Thyroid gland (tissue), 4 donors: ENCODE measurements around the gene FNTB. TPM values are rescaled to one million over a fixed set of nuclear protein-coding genes. Genes with fewer than 3 reads are reported as not detected.

Experiments used
- DNase-seq, 2 donors: peaks; one replicate each; pipeline ENCODE4 v3.0.0-alpha.2; 2019
- H3K27ac ChIP-seq, 3 donors: fragments of 200-600 bp; sonication (generic); 1 replicate in 2 of 3; 2 replicates in 1 of 3; pipeline ENCODE4 v1.5.1; 2016 to 2019; ENCODE audit warnings: mild to moderate bottlenecking in 1 of 3, moderate library complexity in 1 of 3
- H3K27me3 ChIP-seq: fragments of 200-600 bp; sonication (generic); one replicate; pipeline ENCODE4 v1.5.1; 2019
- H3K36me3 ChIP-seq, 2 donors: fragments of 200-600 bp; sonication (generic); one replicate each; pipeline ENCODE4 v1.5.1; 2016 to 2019
- H3K4me1 ChIP-seq, 2 donors: fragments of 200-600 bp; sonication (generic); one replicate each; pipeline ENCODE4 v1.5.1; 2017 to 2019
- H3K4me3 ChIP-seq, 3 donors: fragments of 200-600 bp; sonication (generic); replicated peaks in 1 of 3; 1 replicate in 2 of 3; 2 replicates in 1 of 3; pipeline ENCODE4 v1.5.1; 2016; ENCODE audit warnings: mild to moderate bottlenecking in 1 of 3
- H3K9me3 ChIP-seq: fragments of 200-600 bp; sonication (generic); one replicate; pipeline ENCODE4 v1.5.1; 2017
- CTCF ChIP-seq, 6 experiments: fragments of 200-600 bp in 3 of 6; fragments of 450-650 bp in 3 of 6; sonication (generic) in 3 of 6; IDR thresholded peaks; one replicate each; pipeline ENCODE4 v1.5.1; 2016 to 2019; ENCODE audit warnings: antibody characterized with exemption in 6 of 6, mild to moderate bottlenecking in 2 of 6, inconsistent platforms in 1 of 6, moderate library complexity in 1 of 6
- POLR2A ChIP-seq, 2 donors: fragments of 450-650 bp; IDR thresholded peaks; one replicate each; pipeline ENCODE4 v1.6.1; 2017; ENCODE audit warnings: antibody characterized with exemption in 2 of 2, mild to moderate bottlenecking in 2 of 2, moderate library complexity in 1 of 2
- WGBS, 2 donors: methylation state at CpG; one replicate each; pipeline ENCODE4 v1.1.5; 2017; 5-methylcytosine and 5-hydroxymethylcytosine counted together
- intact Hi-C: fragments of 100-400 bp; cut with DNase I; formaldehyde crosslinking; loops from one replicate; pipeline ENCODE4 v1.15.1; 2023
- total RNA-seq, 4 donors: library from RNA; depleted of rRNA; stranded (reverse); fragments of >200 nt; gene quantifications; one replicate each; pipeline ENCODE4 v1.2.3, GENCODE V29; 2016

FNTB gene
- total RNA-seq, 4 donors from 2014 or later, result 7.8 to 27.0 (median 18.8) TPM

DNA sequence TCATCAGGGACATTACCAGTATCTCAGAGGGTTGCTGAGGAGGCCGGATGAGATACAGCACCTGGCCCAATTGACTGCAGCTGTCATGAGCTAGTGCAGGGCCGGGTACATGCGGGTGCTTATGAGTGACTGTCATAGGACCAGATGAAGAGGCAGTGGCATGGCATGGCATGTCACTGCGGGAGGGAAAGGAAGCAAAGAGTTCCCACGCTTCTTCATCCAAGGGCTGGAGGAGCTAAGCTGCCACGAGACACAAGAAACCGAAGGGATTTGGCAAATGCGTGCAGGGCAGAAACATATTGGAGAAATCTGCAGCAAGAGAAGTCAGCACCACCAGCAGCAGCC is 33.4 kb upstream of the FNTB start:
- TF ChIP-seq CTCF (IDR thresholded peaks at IDR 0.05) (no peak), POLR2A (IDR thresholded peaks at IDR 0.05) (no peak)

DNA sequence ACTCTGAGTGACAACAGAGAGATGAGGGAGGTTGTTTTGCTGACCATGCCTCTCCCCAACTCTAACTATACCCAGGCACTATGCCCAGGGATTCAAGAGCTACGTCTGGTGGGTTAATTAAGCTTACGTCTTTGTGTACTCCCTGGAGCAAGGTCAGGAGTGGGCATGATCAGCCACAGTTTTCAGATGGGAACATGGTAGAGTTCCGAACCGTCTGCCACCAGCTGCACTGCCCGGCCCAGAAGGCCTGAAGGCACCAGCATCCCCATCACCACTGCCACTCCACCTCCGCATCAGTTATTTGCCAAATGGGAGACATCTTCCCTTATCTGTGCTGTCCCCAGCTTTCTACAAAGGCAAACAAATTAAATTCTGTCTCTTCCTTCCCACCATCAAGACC is 33.0 kb upstream of the FNTB start:
- Histone ChIP-seq H3K27me3 (no peaks in the 10 kb centered on the region), H3K4me3 (no peak overlapping the region), H3K9me3 (no peaks in the 10 kb centered on the region), H3K4me1 (peaks cover 0 to 8% of the 10 kb centered on the region in 2 donors), H3K36me3 (no peaks in the 10 kb centered on the region), H3K27ac (no peak overlapping the region)
- no peak for DNase-seq
- 93 to 99% methylated on average over 6 of the region's 6 CpGs for WGBS, 2 donors
- TF ChIP-seq POLR2A (IDR thresholded peaks at IDR 0.05) (no peak), CTCF (IDR thresholded peaks at IDR 0.05) (no peak)
- intact Hi-C loops, result no loop called here

More for the DNA sequence above, 33.4 kb upstream of the FNTB start:
- intact Hi-C loops, result no loop called here
- Histone ChIP-seq H3K9me3 (no peaks in the 10 kb centered on the region), H3K27ac (no peak overlapping the region), H3K36me3 (no peaks in the 10 kb centered on the region), H3K4me1 (peaks cover 0 to 8% of the 10 kb centered on the region in 2 donors), H3K4me3 (no peak overlapping the region), H3K27me3 (no peaks in the 10 kb centered on the region)
- WGBS, 2 donors, result 97 to 99% methylated on average over 8 of the region's 8 CpGs
- DNase-seq, result no peak

DNA sequence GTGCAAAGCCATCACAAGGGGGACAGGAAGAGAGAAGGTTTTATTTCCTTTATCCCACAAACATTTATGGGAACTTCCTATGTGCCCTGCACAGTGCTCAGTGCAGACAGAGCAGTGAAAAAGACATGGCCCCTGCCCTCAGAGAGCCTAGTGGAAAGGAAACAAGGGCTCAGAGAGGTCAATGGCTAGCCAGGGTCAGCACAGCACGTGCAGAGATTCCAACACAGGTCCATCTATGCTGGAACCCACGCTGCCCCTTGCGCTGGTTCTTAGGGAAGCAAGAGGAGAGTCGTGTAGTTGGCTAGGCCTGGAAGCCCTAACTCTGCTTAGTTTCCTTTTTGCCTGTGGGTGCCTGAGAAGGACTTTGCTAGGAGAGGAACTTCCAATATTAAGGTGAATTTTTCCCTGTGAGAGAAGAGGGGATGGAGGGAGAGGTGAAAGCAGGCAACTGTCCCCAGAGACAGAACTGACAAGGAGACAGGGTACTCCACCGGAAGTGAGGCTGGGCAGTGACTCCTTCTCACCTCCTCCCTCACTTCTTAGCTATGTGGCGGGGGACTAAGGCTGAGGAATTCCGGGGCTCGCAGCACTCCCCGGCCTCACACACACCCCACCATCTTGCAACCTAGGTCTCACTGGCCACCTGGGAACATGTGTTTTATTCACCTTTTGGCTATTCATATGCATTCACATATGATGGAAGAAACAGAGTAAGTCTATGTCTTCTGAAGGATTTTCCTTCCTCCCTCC is 32.0 kb upstream of the FNTB start:
- TF ChIP-seq POLR2A (IDR thresholded peaks at IDR 0.05) (no peak), CTCF (IDR thresholded peaks at IDR 0.05) (no peak)
- no peaks in the 10 kb centered on the region for H3K36me3 ChIP-seq
- no peak overlapping the region for H3K4me3 ChIP-seq
- H3K9me3 ChIP-seq, result no peaks in the 10 kb centered on the region
- H3K4me1 ChIP-seq, result peaks cover 0 to 8% of the 10 kb centered on the region in 2 donors
- intact Hi-C loops, result no loop called here
- H3K27me3 ChIP-seq, result no peaks in the 10 kb centered on the region
- H3K27ac ChIP-seq, result no peak overlapping the region
- DNase-seq, result no peak
- 91 to 93% methylated on average over 9 of the region's 9 CpGs for WGBS, 2 donors

- H3K4me3 ChIP-seq, result no peak overlapping the region
- WGBS, 2 donors, result 30 to 46% methylated on average over 6 of the region's 6 CpGs
- intact Hi-C loops, result no loop called here
- DNase-seq, result peak; percentile 69 to 77
- H3K4me1 ChIP-seq, result peaks cover 0 to 8% of the 10 kb centered on the region in 2 donors
- no peak overlapping the region for H3K27ac ChIP-seq
- TF ChIP-seq POLR2A (IDR thresholded peaks at IDR 0.05) (no peak), CTCF (IDR thresholded peaks at IDR 0.05) (no peak)
- H3K9me3 ChIP-seq, result no peaks in the 10 kb centered on the region
- H3K36me3 ChIP-seq, result no peaks in the 10 kb centered on the region
- no peaks in the 10 kb centered on the region for H3K27me3 ChIP-seq
Observed at GRCh38 chr14:64955297-64955696, 31.4 kb upstream of the FNTB start.

GRCh38 chr14:64956697-64957406 is 29.8 kb upstream of the FNTB start:
- DNase-seq, result no peak
- H3K4me1 ChIP-seq, result peaks cover 9 to 17% of the 10 kb centered on the region in 2 donors
- H3K27me3 ChIP-seq, result no peaks in the 10 kb centered on the region
- no peak overlapping the region for H3K27ac ChIP-seq
- intact Hi-C loops, result no loop called here
- no peak overlapping the region for H3K4me3 ChIP-seq
- no peaks in the 10 kb centered on the region for H3K36me3 ChIP-seq
- WGBS, 2 donors, result 94 to 96% methylated on average over 8 of the region's 8 CpGs
- no peaks in the 10 kb centered on the region for H3K9me3 ChIP-seq
- TF ChIP-seq POLR2A (IDR thresholded peaks at IDR 0.05) (no peak), CTCF (IDR thresholded peaks at IDR 0.05) (no peak)
